G401 (cell line): ENCODE data around the gene PFKP. TPM values are rescaled to one million over a fixed set of nuclear protein-coding genes. Genes with fewer than 3 reads are reported as not detected.
"Not testable (repeated sequence)": the region's sequence is repeated elsewhere in the genome, so short reads cannot be mapped to it uniquely, and the experiment has no call there.

Experiments used
- DNase-seq: peaks from one replicate; pipeline ENCODE4 v3.0.0-alpha.2; 2015; ENCODE audit warnings: low spot score
- in situ Hi-C: cut with HindIII; loops from 2 replicates; pipeline ENCODE4 v1.10.0; 2016; ENCODE audit warnings: low sequenced_read_pairs, mixed read lengths
- total RNA-seq: library from RNA; depleted of rRNA; stranded (reverse); fragments of >200 nt; shearing (Covaris generic); gene quantifications from 2 replicates; pipeline ENCODE4 v1.2.3, GENCODE V29; 2014; rRNA removed

The PFKP gene
- total RNA-seq, 1 experiment from 2014 or later, result 222 TPM

- DNase-seq, result no peak
- in situ Hi-C loops, result no loop called here
These were observed 101.9 kb downstream of the PFKP start for GRCh38 chr10:3169271-3169670.

DNA sequence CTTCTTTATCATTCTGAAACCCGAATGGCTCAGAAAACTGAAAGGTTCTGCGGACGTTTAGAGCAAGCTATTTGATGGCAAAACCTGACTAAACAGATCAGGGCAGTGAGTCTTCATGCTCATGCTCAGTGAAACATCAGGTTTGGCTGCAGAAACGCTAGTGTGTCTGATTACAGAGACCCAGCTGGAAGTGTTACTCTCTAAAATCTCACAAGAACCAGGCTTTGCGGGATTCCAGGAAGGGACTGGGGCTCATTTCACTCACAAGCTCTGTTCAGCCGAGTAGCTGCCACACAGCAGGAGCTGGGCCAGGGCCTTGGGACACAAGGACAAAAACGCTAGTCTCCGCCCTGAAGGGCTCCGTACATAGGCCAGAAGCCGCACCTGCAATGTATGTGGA is 102.3 kb downstream of the PFKP start:
- DNase-seq, result no peak
- in situ Hi-C loops, result no loop called here

GRCh38 chr10:3171488-3171887 is 104.1 kb downstream of the PFKP start:
- in situ Hi-C loops, DNase-seq: not testable (repeated sequence)

- in situ Hi-C loops, result no loop called here
- DNase-seq, result peak; percentile 21
These were observed 104.7 kb downstream of the PFKP start for GRCh38 chr10:3172081-3172445.

DNA sequence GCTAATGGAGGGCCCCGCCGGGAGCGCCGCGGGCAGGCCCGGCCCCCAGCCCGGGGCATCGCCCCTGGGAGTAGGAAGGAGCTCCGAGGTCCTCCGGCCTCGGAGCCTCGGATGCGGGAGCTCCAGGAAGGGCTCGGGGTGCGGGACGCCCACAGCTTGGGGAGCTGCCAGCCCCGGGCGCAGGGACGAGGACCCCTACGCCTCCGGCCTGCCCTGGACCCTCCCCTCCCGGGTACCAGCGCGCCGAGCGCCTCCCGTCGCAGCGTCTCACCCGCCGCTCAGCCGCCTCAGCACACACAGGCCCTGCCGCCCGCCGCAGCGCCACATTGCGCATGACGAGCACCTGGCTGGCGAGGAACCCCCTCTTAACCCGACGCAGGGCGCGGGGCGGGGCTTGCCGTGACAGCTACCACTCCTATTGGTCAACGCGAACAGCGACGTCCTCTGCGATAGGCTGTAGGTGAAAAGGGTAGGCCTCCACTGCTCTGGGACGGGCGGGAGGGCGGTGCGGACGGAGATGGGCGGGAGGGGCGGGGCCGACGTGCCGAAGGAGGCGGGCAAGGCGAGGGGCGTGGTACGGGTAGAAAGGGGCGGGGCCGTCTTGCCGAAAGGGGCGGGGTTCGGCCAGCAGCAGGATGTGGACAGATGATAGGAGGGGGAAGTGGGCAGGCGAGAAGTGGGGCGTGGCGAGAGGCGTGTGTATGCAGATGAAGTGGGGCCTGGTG is 105.3 kb downstream of the PFKP start, which contains the start of gene PITRM1:
Gene PITRM1 (minus strand): TSS at position 337 of the 725 bp plus-strand sequence. CDS start 10 bp downstream, at position 327.
- in situ Hi-C loops, result no loop called here
- DNase-seq, result peak; percentile 99

GRCh38 chr10:3173171-3173878 is 106.0 kb downstream of the PFKP start:
- DNase-seq, result no peak
- in situ Hi-C loops, result no loop called here

DNA sequence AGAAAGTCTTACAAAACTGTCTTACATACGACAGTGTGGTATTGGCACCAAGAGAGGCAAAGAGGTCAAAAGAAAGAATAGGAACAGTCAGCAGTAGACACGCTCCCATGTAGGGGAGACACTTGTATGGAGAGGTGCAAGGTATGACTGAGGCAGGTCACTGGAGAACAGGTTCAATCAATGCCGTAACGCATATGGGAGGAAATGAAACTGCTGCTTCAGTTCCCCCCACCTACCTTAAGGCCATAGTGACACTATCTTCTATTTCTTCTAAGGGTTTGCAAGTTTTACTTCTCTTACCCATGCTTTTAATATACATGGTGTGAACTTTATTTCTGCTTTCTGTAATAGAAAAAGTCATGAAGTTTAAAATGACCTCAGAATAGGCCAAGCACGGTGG is 110.7 kb downstream of the PFKP start:
- DNase-seq, result no peak
- in situ Hi-C loops, result no loop called here

- DNase-seq, result no peak
- in situ Hi-C loops, result no loop called here
These were observed 111.8 kb downstream of the PFKP start for GRCh38 chr10:3179174-3179573.

GRCh38 chr10:3180355-3181025 is 113.1 kb downstream of the PFKP start:
- DNase-seq, result no peak
- in situ Hi-C loops, result no loop called here

DNA sequence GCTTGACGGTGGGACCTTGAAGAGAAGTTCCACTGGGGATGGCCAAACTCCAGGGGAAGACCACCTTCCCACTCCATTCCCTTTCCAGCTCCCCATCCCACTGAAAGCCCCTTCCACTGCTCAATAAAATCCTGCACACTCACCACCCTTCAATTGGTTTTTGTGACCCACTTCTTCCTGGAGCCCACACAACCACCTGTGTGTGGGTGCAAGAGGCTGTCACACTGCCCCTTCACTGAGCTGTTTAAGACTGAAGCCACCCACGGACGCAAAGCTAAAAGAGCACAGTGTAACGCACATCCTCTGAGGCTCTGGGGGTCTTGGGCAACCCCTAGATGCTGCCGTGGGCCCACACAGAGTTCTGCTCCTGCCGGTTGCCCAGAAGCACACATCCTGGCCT is 118.0 kb downstream of the PFKP start:
- in situ Hi-C loops, result no loop called here
- DNase-seq, result no peak

GRCh38 chr10:3186368-3186767 is 119.0 kb downstream of the PFKP start:
- in situ Hi-C loops, result no loop called here
- DNase-seq, result no peak

Other genes with a start within 250 kb of the PFKP start
- gene PITRM1, start 105.2 kb downstream of the PFKP start, total RNA-seq, result 45.7 and 79.6 TPM in 2 replicates